ENCODE results near the gene LDLRAD1. TPM values are rescaled to one million over a fixed set of nuclear protein-coding genes. Genes with fewer than 3 reads are reported as not detected.

Gene LDLRAD1
- total and polyA plus RNA-seq, 2 donors (not counting 3 experiments of a cell fraction or from before 2014, with no cell fraction given), result not detected

DNA sequence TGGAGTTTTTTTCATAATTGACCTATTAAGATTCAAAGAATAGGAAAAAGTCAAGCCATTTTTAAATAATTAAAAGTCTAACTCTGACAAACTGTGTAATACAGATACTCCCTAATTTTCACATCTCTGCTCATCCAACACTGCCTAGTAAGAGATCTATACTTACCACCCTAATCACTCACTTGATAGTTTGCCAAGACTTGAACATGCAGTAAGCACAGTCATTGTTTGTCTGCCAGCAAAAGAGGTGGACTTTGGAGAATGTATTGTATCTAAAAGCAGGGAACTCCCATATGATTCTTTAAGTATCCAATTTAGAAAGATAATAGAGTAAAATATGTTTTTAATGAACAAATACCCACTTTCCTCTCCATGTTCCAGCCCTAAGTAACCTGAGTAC lies 19.5 kb upstream of the LDLRAD1 start:
- no TSS peak for BruUV-seq (replicated peaks)
- dilution Hi-C loops (cut with MboI; ENCODE audit: extremely low pct_ligation_motif_present, low sequenced_read_pairs), result no loop called here
- FAIRE-seq (no peak), DNase-seq (ENCODE audit: low read depth, low spot score) (no peak)
- Histone ChIP-seq H4K20me1 (replicated peaks; ENCODE audit: control insufficient read depth, extremely low read depth, insufficient read depth, low read length) (no peaks in the 10 kb centered on the region), H3K27ac (ENCODE audit: insufficient read depth, low read depth, low read length) (no peak overlapping the region), H3K4me3 (replicated peaks in 1 of 3; ENCODE audit: insufficient read depth in 1 of 3, low read depth in 1 of 3, low read length in 3 of 3) (no peak overlapping the region), H3K4me1 (ENCODE audit: control insufficient read depth, extremely low read depth, insufficient read depth, low read length) (no peaks in the 10 kb centered on the region), H3K9me1 (replicated peaks; ENCODE audit: control insufficient read depth, extremely low read depth, insufficient read depth, low read length) (no peaks in the 10 kb centered on the region), H2AFZ (ENCODE audit: low read depth, low read length) (no peak overlapping the region), H3K36me3 (ENCODE audit: control insufficient read depth in 2 of 2, extremely low read depth in 1 of 2, insufficient read depth in 2 of 2, low read length in 2 of 2) (peaks cover 18 to 19% of the 10 kb centered on the region in 2 experiments), H3K9me3 (replicated peaks; ENCODE audit: control insufficient read depth, insufficient read depth, low read length) (no peaks in the 10 kb centered on the region), H3K4me2 (ENCODE audit: insufficient read depth, low read length) (no peak overlapping the region), H3K9ac (replicated peaks; ENCODE audit: extremely low read depth, insufficient read depth, low read length) (no peak overlapping the region), H3K27me3 (ENCODE audit: control insufficient read depth in 2 of 2, insufficient read depth in 2 of 2, low read length in 2 of 2) (no peaks in the 10 kb centered on the region), H3K79me2 (ENCODE audit: control insufficient read depth, insufficient read depth, low read length) (no peaks in the 10 kb centered on the region)
- ChIA-PET POLR2A (no interaction called here), CTCF (no interaction called here)
- no peak for TF ChIP-seq JUN (IDR thresholded peaks at IDR 0.05; ENCODE audit: borderline replicate concordance, insufficient read depth, insufficient read length, low read depth)
- no peak for TF ChIP-seq GATA2 (IDR thresholded peaks at IDR 0.05; ENCODE audit: insufficient read depth, insufficient read length, low read depth, low read length)
- TF ChIP-seq POLR2AphosphoS5 (IDR thresholded peaks at IDR 0.05; ENCODE audit: insufficient read depth, low read depth, low read length), result no peak
- TF ChIP-seq POLR2A (IDR thresholded peaks at IDR 0.05; ENCODE audit: low read depth, low read length), result no peak
- TF ChIP-seq, protein P1, sequence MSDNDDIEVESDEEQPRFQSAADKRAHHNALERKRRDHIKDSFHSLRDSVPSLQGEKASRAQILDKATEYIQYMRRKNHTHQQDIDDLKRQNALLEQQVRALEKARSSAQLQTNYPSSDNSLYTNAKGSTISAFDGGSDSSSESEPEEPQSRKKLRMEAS (IDR thresholded peaks at IDR 0.05; ENCODE audit: insufficient read depth, insufficient read length), result no peak
- no peak for TF ChIP-seq FOS (IDR thresholded peaks at IDR 0.05; ENCODE audit: borderline replicate concordance, insufficient read depth, low read length)
- TF ChIP-seq, protein P2, sequence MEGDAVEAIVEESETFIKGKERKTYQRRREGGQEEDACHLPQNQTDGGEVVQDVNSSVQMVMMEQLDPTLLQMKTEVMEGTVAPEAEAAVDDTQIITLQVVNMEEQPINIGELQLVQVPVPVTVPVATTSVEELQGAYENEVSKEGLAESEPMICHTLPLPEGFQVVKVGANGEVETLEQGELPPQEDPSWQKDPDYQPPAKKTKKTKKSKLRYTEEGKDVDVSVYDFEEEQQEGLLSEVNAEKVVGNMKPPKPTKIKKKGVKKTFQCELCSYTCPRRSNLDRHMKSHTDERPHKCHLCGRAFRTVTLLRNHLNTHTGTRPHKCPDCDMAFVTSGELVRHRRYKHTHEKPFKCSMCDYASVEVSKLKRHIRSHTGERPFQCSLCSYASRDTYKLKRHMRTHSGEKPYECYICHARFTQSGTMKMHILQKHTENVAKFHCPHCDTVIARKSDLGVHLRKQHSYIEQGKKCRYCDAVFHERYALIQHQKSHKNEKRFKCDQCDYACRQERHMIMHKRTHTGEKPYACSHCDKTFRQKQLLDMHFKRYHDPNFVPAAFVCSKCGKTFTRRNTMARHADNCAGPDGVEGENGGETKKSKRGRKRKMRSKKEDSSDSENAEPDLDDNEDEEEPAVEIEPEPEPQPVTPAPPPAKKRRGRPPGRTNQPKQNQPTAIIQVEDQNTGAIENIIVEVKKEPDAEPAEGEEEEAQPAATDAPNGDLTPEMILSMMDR (IDR thresholded peaks at IDR 0.05; ENCODE audit: extremely low read depth in 1 of 2, insufficient read depth in 1 of 2, low read depth in 1 of 2, low read length in 2 of 2), result no peak
- TF ChIP-seq MYC (IDR thresholded peaks at IDR 0.05; ENCODE audit: low read depth, low read length), result no peak
- TF ChIP-seq EZH2 (IDR thresholded peaks at IDR 0.05; ENCODE audit: borderline replicate concordance, low read depth, low read length, severe bottlenecking), result no peak
- intact Hi-C loops (cut with micrococcal nuclease), result no loop called here

Measured in endothelial cell of umbilical vein (primary cell).